ENCODE data around the gene FBH1. TPM values are rescaled to one million over a fixed set of nuclear protein-coding genes. Genes with fewer than 3 reads are reported as not detected.
"Not testable (repeated sequence)": the region's sequence is repeated elsewhere in the genome, so short reads cannot be mapped to it uniquely, and the experiment has no call there.

FBH1 gene
- polyA plus RNA-seq, 1 donor, result 70.5 TPM

DNA sequence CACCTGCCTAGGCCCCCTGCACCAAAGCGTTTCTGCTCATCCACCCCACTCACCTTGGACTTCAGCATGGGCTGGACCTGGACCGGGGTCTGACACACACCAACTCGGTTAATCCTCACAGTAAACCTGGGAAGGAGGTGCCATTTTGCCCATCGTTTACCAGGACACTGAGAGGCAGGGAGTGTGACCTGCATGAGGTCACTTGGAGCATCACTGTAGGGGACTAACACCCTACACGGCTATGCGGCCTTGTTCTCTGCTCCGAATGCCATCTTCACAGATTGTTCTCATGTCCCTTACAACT, 33.4 kb upstream of the FBH1 start:
- Histone ChIP-seq H3K4me1 (ENCODE audit: control insufficient read depth, insufficient read depth, low read length) (no peaks in the 10 kb centered on the region), H3K9me3 (ENCODE audit: control insufficient read depth, low read depth, low read length) (no peaks in the 10 kb centered on the region), H3K4me3 (ENCODE audit: low read length) (no peak overlapping the region), H3K36me3 (ENCODE audit: control insufficient read depth, insufficient read depth, low read length) (no peaks in the 10 kb centered on the region), H3K27me3 (ENCODE audit: control insufficient read depth, insufficient read depth, low read length) (no peaks in the 10 kb centered on the region), H3K27ac (ENCODE audit: low read length) (no peak overlapping the region)
- no peak for DNase-seq
- no CpG with 5 or more reads among the region's 7 CpGs for WGBS (ENCODE audit: insufficient coverage, low lambda C conversion rate)

DNA sequence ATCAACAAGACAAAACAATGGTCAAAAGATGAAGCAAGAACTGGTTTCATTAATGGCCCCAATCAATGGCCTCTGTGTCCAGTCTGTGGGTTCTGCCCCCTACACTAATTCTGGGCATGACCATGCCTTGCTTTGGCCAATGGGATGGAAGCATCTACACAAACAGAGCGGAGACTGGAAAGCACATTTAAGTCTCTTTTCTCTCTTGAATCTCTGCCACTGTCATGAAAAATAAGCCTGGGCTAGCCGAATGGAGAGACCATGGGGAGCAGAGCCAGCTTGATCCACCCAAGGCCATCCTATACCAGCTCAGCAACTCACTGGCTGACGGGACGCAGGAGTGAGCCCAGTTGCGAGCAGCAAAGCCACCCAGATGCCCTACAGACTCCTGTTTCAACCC, 31.2 kb upstream of the FBH1 start:
- no peaks in the 10 kb centered on the region for H3K27me3 ChIP-seq (ENCODE audit: control insufficient read depth, insufficient read depth, low read length)
- peaks cover 5% of the 10 kb centered on the region for H3K36me3 ChIP-seq (ENCODE audit: control insufficient read depth, insufficient read depth, low read length)
- H3K4me3 ChIP-seq (ENCODE audit: low read length), result no peak overlapping the region
- no peak overlapping the region for H3K27ac ChIP-seq (ENCODE audit: low read length)
- no peaks in the 10 kb centered on the region for H3K4me1 ChIP-seq (ENCODE audit: control insufficient read depth, insufficient read depth, low read length)
- no peak for DNase-seq
- no peaks in the 10 kb centered on the region for H3K9me3 ChIP-seq (ENCODE audit: control insufficient read depth, low read depth, low read length)
- no CpG with 5 or more reads among the region's 5 CpGs for WGBS (ENCODE audit: insufficient coverage, low lambda C conversion rate)

DNA sequence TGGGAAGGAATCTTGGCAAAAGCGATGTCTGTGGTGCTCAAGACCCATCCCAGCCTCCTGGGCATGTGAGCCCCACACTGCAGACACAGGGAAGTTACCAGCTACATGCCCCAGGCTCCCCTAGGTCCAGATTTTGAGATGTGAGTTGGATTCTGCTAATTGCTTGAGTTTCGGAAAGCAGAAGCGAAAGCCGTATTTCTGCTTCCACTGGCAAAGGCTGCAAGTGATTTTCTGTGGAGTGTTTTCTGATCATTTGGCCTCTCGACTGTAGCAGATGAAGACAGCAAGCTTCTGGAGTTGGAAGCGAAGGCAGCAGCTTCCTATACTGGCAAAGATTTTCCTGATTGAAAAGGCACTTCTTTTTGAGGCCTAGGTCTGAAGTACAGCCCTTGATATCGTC, 30.0 kb upstream of the FBH1 start:
- DNase-seq, result no peak
- Histone ChIP-seq H3K4me3 (ENCODE audit: low read length) (no peak overlapping the region), H3K27ac (ENCODE audit: low read length) (no peak overlapping the region), H3K27me3 (ENCODE audit: control insufficient read depth, insufficient read depth, low read length) (no peaks in the 10 kb centered on the region), H3K36me3 (ENCODE audit: control insufficient read depth, insufficient read depth, low read length) (peaks cover 5% of the 10 kb centered on the region), H3K4me1 (ENCODE audit: control insufficient read depth, insufficient read depth, low read length) (no peaks in the 10 kb centered on the region), H3K9me3 (ENCODE audit: control insufficient read depth, low read depth, low read length) (no peaks in the 10 kb centered on the region)
- WGBS (ENCODE audit: insufficient coverage, low lambda C conversion rate), result no CpG with 5 or more reads among the region's 7 CpGs

DNA sequence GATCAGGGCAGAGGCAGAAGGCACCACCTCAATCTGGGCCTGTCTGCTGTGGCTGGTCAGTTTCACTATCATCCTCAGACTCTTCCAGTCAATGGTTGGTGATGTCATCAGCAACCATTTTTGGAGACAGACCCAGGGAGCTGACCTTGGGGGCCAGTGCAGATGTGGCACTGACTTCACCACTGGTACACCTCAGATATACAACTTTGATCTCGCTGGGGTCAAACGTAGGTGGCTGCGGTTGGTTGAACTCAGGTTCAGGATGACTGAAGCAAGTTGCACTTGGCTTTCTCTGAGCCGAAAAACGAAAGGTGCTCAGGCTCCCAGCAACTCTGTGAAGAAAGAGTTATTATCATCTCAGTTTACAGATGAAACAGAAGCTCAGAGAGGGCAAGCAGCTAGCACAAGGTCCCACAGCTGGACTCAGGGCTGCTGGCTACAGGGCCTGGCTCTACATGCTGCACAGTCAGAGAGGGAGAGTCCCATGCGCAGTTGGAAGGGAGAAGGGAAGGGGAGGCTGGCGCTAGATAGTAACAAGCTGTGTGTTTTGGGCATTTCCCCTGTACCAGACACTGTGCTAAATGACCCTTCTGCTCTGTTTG, 27.6 kb upstream of the FBH1 start:
- no peaks in the 10 kb centered on the region for H3K27me3 ChIP-seq (ENCODE audit: control insufficient read depth, insufficient read depth, low read length)
- peaks cover 5% of the 10 kb centered on the region for H3K36me3 ChIP-seq (ENCODE audit: control insufficient read depth, insufficient read depth, low read length)
- DNase-seq, result no peak
- H3K4me1 ChIP-seq (ENCODE audit: control insufficient read depth, insufficient read depth, low read length), result no peaks in the 10 kb centered on the region
- H3K27ac ChIP-seq (ENCODE audit: low read length), result no peak overlapping the region
- no peak overlapping the region for H3K4me3 ChIP-seq (ENCODE audit: low read length)
- no CpG with 5 or more reads among the region's 7 CpGs for WGBS (ENCODE audit: insufficient coverage, low lambda C conversion rate)
- H3K9me3 ChIP-seq (ENCODE audit: control insufficient read depth, low read depth, low read length), result no peaks in the 10 kb centered on the region

DNA sequence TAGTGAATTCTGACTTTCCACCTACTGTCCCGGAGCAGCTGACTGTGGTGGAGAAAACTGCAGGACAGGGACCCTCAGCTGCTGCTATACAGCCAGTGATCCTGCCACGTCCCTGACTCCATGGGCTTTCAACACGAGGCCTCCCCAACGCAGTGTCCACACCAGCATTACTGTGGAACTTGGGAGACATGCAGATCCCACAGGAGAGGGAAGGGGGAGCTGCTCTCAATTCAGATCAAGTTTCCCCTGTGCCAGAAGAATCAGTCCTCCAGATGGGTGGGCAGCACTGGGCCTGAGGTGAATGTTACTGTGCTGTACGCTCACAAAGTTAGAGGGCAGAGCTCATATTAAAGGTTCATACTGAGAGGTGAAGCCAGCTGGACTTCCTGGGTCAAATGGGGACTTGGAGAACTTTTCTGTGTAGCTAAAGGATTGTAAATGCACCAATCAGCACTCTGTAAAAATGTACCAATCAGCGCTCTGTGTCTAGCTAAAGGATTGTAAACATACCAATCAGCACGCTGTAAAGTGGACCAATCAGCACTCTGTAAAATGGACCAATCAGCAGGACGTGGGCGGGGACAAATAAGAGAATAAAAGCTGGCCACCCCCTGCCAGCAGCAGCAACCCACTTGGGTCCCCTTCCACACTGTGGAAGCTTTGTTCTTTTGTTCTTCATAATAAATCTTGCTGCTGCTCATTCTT, 26.9 kb upstream of the FBH1 start:
- not testable (repeated sequence) for H3K9me3 ChIP-seq (ENCODE audit: control insufficient read depth, low read depth, low read length); H3K27ac ChIP-seq (ENCODE audit: low read length); H3K4me1 ChIP-seq (ENCODE audit: control insufficient read depth, insufficient read depth, low read length); DNase-seq; H3K4me3 ChIP-seq (ENCODE audit: low read length); H3K36me3 ChIP-seq (ENCODE audit: control insufficient read depth, insufficient read depth, low read length); H3K27me3 ChIP-seq (ENCODE audit: control insufficient read depth, insufficient read depth, low read length)
- no CpG with 5 or more reads among the region's 9 CpGs for WGBS (ENCODE audit: insufficient coverage, low lambda C conversion rate)

DNA sequence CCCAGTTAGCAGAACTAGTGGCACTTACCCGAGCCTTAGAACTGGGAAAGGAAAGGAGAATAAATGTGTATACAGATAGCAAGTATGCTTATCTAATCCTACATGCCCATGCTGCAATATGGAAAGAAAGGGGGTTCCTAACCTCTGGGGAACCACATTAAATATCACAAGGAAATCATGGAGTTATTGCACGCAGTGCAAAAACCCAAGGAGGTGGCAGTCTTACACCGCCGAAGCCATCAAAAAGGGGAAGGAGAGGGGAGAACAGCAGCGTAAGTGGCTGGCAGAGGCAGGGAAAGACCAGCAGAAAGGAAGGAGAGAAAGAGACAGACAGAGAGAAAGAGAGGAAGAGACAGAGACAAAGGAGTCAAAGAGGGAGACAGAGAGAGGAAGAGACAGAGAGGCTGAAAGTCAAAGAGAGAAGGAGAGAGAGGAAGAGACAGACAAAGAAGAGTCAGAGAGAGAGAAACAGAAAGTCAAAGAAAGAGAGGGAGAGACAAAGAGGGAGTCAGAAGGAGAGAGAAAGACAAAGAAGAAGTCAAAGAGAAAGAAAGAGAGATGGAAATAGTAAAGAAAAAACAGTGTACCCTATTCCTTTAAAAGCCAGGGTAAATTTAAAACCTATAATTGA, 23.5 kb upstream of the FBH1 start:
- not testable (repeated sequence) for H3K4me1 ChIP-seq (ENCODE audit: control insufficient read depth, insufficient read depth, low read length); H3K9me3 ChIP-seq (ENCODE audit: control insufficient read depth, low read depth, low read length); H3K27me3 ChIP-seq (ENCODE audit: control insufficient read depth, insufficient read depth, low read length); H3K36me3 ChIP-seq (ENCODE audit: control insufficient read depth, insufficient read depth, low read length); DNase-seq; H3K4me3 ChIP-seq (ENCODE audit: low read length); H3K27ac ChIP-seq (ENCODE audit: low read length)
- 0% methylated on average over 1 of the region's 5 CpGs for WGBS (ENCODE audit: insufficient coverage, low lambda C conversion rate)

DNA sequence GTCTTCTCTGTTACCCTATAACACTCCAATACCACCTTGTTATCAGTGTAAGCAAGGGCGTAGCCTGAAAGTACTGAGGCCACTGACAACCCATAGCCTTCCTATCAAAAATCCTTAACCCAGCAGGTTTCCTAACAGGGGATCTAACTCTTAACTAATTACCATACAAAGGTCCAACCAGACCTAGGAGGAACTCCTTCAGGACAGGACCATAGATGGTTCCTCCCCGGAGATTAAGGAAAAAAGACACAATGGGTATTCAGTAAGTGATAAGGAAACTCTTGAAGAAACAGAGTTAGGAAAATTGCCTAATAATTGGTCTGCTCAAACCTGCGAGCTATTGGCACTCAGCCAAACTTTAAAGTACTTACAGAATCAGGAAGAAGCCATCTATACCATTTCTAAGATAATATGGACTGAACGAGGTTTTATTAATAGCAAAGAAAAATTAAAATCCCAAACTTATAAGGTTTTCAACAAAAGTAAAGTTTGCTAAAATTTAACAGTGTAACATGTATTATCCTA, 22.9 kb upstream of the FBH1 start:
- H3K27ac ChIP-seq (ENCODE audit: low read length); H3K27me3 ChIP-seq (ENCODE audit: control insufficient read depth, insufficient read depth, low read length); H3K36me3 ChIP-seq (ENCODE audit: control insufficient read depth, insufficient read depth, low read length); DNase-seq; H3K4me1 ChIP-seq (ENCODE audit: control insufficient read depth, insufficient read depth, low read length); H3K4me3 ChIP-seq (ENCODE audit: low read length); H3K9me3 ChIP-seq (ENCODE audit: control insufficient read depth, low read depth, low read length): not testable (repeated sequence)
- 7% methylated on average over 2 of the region's 4 CpGs for WGBS (ENCODE audit: insufficient coverage, low lambda C conversion rate)

DNA sequence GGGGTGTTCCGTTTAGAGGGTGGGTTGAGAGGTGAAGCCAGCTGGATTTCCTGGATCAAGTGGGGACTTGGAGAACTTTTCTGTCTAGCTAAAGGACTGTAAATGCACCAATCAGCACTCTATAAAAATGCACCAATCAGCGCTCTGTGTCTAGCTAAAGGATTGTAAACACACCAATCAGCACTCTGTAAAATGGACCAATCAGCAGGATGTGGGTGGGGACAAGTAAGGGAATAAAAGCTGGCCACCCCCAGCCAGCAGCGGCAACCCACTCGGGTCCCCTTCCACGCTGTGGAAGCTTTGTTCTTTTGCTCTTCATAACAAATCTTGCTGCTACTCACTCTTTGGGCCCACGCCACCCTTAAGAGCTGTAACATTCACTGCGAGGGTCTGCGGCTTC, 21.7 kb upstream of the FBH1 start:
- H3K4me3 ChIP-seq (ENCODE audit: low read length); H3K36me3 ChIP-seq (ENCODE audit: control insufficient read depth, insufficient read depth, low read length); H3K4me1 ChIP-seq (ENCODE audit: control insufficient read depth, insufficient read depth, low read length); H3K27me3 ChIP-seq (ENCODE audit: control insufficient read depth, insufficient read depth, low read length); H3K9me3 ChIP-seq (ENCODE audit: control insufficient read depth, low read depth, low read length); H3K27ac ChIP-seq (ENCODE audit: low read length); DNase-seq: not testable (repeated sequence)
- no CpG with 5 or more reads among the region's 8 CpGs for WGBS (ENCODE audit: insufficient coverage, low lambda C conversion rate)

DNA sequence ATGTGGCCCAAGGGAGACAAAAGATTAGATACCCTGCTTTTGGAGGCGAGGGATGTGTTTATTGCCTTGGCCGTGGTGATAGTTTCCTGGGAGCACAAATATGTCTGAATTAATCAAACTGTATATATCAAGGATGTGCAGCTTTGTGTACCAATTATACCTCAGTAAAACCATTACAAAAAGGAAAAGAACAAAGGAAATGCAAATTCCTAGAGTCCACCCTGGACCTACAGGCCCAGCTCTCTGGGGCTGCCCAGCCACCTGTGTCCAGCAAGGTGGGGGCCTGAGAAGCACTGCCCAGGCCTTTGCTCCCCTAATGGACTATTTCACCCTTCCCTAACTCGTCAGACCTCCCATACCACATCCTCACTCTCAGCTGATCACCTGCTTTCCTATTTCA, 20.9 kb upstream of the FBH1 start:
- H3K4me3 ChIP-seq (ENCODE audit: low read length), result no peak overlapping the region
- no peaks in the 10 kb centered on the region for H3K36me3 ChIP-seq (ENCODE audit: control insufficient read depth, insufficient read depth, low read length)
- DNase-seq, result no peak
- no peaks in the 10 kb centered on the region for H3K27me3 ChIP-seq (ENCODE audit: control insufficient read depth, insufficient read depth, low read length)
- 60% methylated on average over 1 of the region's 3 CpGs for WGBS (ENCODE audit: insufficient coverage, low lambda C conversion rate)
- no peaks in the 10 kb centered on the region for H3K9me3 ChIP-seq (ENCODE audit: control insufficient read depth, low read depth, low read length)
- H3K27ac ChIP-seq (ENCODE audit: low read length), result no peak overlapping the region
- H3K4me1 ChIP-seq (ENCODE audit: control insufficient read depth, insufficient read depth, low read length), result no peaks in the 10 kb centered on the region

DNA sequence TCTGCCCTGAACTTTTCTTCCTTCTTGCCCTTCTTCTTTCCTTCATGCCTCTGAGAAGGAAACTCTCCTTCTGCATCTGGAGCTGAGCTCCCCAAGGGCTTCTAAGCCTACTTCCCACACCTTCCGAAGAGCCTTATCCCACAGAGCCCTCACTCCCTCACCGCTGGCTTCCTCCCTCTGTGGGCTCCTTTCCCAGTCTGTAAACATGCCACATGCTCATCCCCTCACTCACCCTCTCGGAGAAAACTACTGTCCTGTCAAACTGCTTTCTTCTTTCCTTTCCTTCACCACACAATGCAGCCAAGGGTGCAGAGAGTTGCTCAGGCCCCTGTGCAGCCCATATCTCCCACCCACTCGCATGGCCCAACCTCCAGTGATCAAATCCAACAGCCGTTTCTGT, 18.4 kb upstream of the FBH1 start:
- Histone ChIP-seq H3K4me1 (ENCODE audit: control insufficient read depth, insufficient read depth, low read length) (no peaks in the 10 kb centered on the region), H3K27ac (ENCODE audit: low read length) (no peak overlapping the region), H3K27me3 (ENCODE audit: control insufficient read depth, insufficient read depth, low read length) (no peaks in the 10 kb centered on the region), H3K36me3 (ENCODE audit: control insufficient read depth, insufficient read depth, low read length) (peaks cover 15% of the 10 kb centered on the region), H3K4me3 (ENCODE audit: low read length) (no peak overlapping the region), H3K9me3 (ENCODE audit: control insufficient read depth, low read depth, low read length) (no peaks in the 10 kb centered on the region)
- no peak for DNase-seq
- WGBS (ENCODE audit: insufficient coverage, low lambda C conversion rate), result no CpG with 5 or more reads among the region's 5 CpGs
